GM12878 (cell line): Measurements from ENCODE around the gene SEC16A. TPM values are rescaled to one million over a fixed set of nuclear protein-coding genes. Genes with fewer than 3 reads are reported as not detected.
A peak's percentile ranks its signal among the peaks of the same experiment; 100 is the strongest.

ENCODE experiments used
- ATAC-seq: fragments of 200-7000 bp; cut with Tn5 transposase; 3 replicates; pipeline ENCODE4 v1.9.1; 2020; ENCODE audit warnings: mild to moderate bottlenecking, moderate library complexity
- BruUV-seq: library from RNA; stranded (reverse); fragments of 400-500 nt; replicated peaks from 2 replicates; lab custom pipeline; 2021; lab: Mats Ljungman, UMichigan
- CTCF ChIA-PET: fragments of 300-600 bp; sonication (Branson Sonifier 250); formaldehyde crosslinking; extraction: SDS; loops from one replicate; lab custom pipeline; 2021; ENCODE audit warnings: inconsistent platforms; lab: Yijun Ruan, JAX
- POLR2A ChIA-PET: fragments of 350-600 bp; formaldehyde crosslinking; extraction: SDS; loops from one replicate; lab custom pipeline; 2021; ENCODE audit warnings: inconsistent platforms; lab: Charles Lee
- RAD21 ChIA-PET: fragments of 300-600 bp; sonication (Branson Sonifier 250); formaldehyde crosslinking; loops from one replicate; lab custom pipeline; 2023; ENCODE audit warnings: antibody characterized with exemption; ENCODE audit not compliant: unreplicated experiment; lab: Charles Lee
- SMC1A ChIA-PET: fragments of 300-600 bp; sonication (Branson Sonifier 250); formaldehyde crosslinking; loops from one replicate; lab custom pipeline; 2023; ENCODE audit not compliant: unreplicated experiment, uncharacterized antibody; lab: Charles Lee
- DNase-seq: peaks from one replicate; pipeline ENCODE4 v3.0.0-alpha.2; 2011; ENCODE audit warnings: low read depth, low spot score
- FAIRE-seq: peaks from 3 replicates; lab custom pipeline; 2011; peaks lifted over from hg19 to GRCh38; lab: Jason Lieb, UNC
- H2AFZ ChIP-seq: 2 replicates; pipeline ENCODE4 v1.6.0; 2011; ENCODE audit warnings: low read depth, low read length, control low read depth; ENCODE audit not compliant: control insufficient read depth
- H3K27ac ChIP-seq: 2 replicates; pipeline ENCODE4 v1.5.1; 2011; ENCODE audit warnings: control low read depth; ENCODE audit not compliant: control insufficient read depth, insufficient read depth
- H3K27me3 ChIP-seq, 2 experiments: replicated peaks in 1 of 2; 2 replicates each; pipeline versions ENCODE4 v1.6.0 to v1.6.1; 2011; ENCODE audit warnings: low read length in 1 of 2; ENCODE audit not compliant: control insufficient read depth in 2 of 2, insufficient read depth in 2 of 2
- H3K36me3 ChIP-seq, 2 experiments: 2 replicates each; pipeline ENCODE4 v1.5.1; 2011; ENCODE audit warnings: low read length in 1 of 2; ENCODE audit not compliant: control insufficient read depth in 2 of 2, insufficient read depth in 2 of 2
- H3K4me1 ChIP-seq: 2 replicates; pipeline ENCODE4 v1.6.1; 2011; ENCODE audit warnings: mild to moderate bottlenecking, low read length, moderate library complexity, mixed read lengths; ENCODE audit not compliant: control insufficient read depth, insufficient read depth
- H3K4me2 ChIP-seq: 2 replicates; pipeline ENCODE4 v1.6.0; 2011; ENCODE audit warnings: control low read depth; ENCODE audit not compliant: control insufficient read depth, insufficient read depth
- H3K4me3 ChIP-seq: fragments of 200-600 bp; sonication (generic); 2 replicates; pipeline ENCODE4 v1.5.1; 2016
- H3K79me2 ChIP-seq: 2 replicates; pipeline ENCODE4 v1.6.0; 2011; ENCODE audit warnings: low read length; ENCODE audit not compliant: control insufficient read depth, insufficient read depth
- H3K9ac ChIP-seq: 2 replicates; pipeline ENCODE4 v1.8.0; 2011; ENCODE audit warnings: low read length, control low read depth, mixed read lengths; ENCODE audit not compliant: control insufficient read depth, insufficient read depth
- H3K9me3 ChIP-seq: replicated peaks from 3 replicates; pipeline ENCODE4 v1.5.1; 2011; ENCODE audit warnings: mild to moderate bottlenecking, low read length; ENCODE audit not compliant: control insufficient read depth, insufficient read depth
- H4K20me1 ChIP-seq: 2 replicates; pipeline ENCODE4 v1.6.0; 2011; ENCODE audit not compliant: control insufficient read depth, insufficient read depth
- ASH2L ChIP-seq: fragments of 300-600, 200-600 bp; sonication (generic); IDR thresholded peaks from 2 replicates; pipeline ENCODE4 v1.6.1; 2017; ENCODE audit warnings: low read depth, mild to moderate bottlenecking, borderline replicate concordance
- ATF7 ChIP-seq: fragments of 450-650 bp; IDR thresholded peaks from 2 replicates; pipeline ENCODE4 v1.6.1; 2016; ENCODE audit warnings: low read depth, mild to moderate bottlenecking
- CBX3 ChIP-seq: fragments of 200-600 bp; sonication (generic); IDR thresholded peaks from 2 replicates; pipeline ENCODE4 v1.6.1; 2016; ENCODE audit warnings: low read depth, borderline replicate concordance
- CEBPB ChIP-seq, 2 experiments: fragments of 150-350 bp in 1 of 2; IDR thresholded peaks; 2 replicates each; pipeline ENCODE4 v1.6.1; 2012 to 2014; ENCODE audit warnings: low read depth in 2 of 2, low read length in 2 of 2, borderline replicate concordance in 1 of 2, inconsistent platforms in 1 of 2
- CTCF ChIP-seq, 3 experiments: IDR thresholded peaks in 2 of 3; conservative IDR thresholded peaks in 1 of 3; 2 replicates each; pipeline ENCODE4 v1.5.1; 2011; ENCODE audit warnings: low read depth in 3 of 3, low read length in 3 of 3, mild to moderate bottlenecking in 3 of 3, control low read depth in 2 of 3, moderate library complexity in 2 of 3, inconsistent platforms in 1 of 3, mixed read lengths in 1 of 3; ENCODE audit not compliant: control insufficient read depth in 2 of 3, insufficient read depth in 1 of 3; ENCODE audit errors: extremely low read depth in 1 of 3
- ELK1 ChIP-seq: IDR thresholded peaks from 2 replicates; pipeline ENCODE4 v1.6.1; 2012; ENCODE audit warnings: low read depth, low read length, improper control_type of control experiment
- ETV6 ChIP-seq, 2 experiments: fragments of 450-650 bp in 1 of 2; IDR thresholded peaks in 1 of 2; conservative IDR thresholded peaks in 1 of 2; 2 replicates each; pipeline ENCODE4 v1.6.1; 2014; ENCODE audit warnings: antibody characterized with exemption in 1 of 2, borderline replicate concordance in 1 of 2, low read depth in 1 of 2, mild to moderate bottlenecking in 1 of 2, moderate library complexity in 1 of 2
- FOXM1 ChIP-seq: IDR thresholded peaks from 2 replicates; pipeline ENCODE4 v1.6.1; 2012; ENCODE audit warnings: low read depth, mild to moderate bottlenecking, inconsistent platforms, low read length, moderate library complexity
- IRF3 ChIP-seq: fragments of 450-650 bp; IDR thresholded peaks from 2 replicates; pipeline ENCODE4 v1.6.1; 2014; ENCODE audit warnings: mild to moderate bottlenecking
- KDM1A ChIP-seq: fragments of 200-600 bp; sonication (generic); IDR thresholded peaks from 2 replicates; pipeline ENCODE4 v1.6.1; 2016; ENCODE audit warnings: borderline replicate concordance
- MTA3 ChIP-seq: IDR thresholded peaks from 2 replicates; pipeline ENCODE4 v1.6.1; 2012; ENCODE audit warnings: low read length, inconsistent platforms, borderline replicate concordance
- NFYA ChIP-seq: IDR thresholded peaks from 2 replicates; pipeline ENCODE4 v1.6.1; 2011; ENCODE audit warnings: low read depth, mild to moderate bottlenecking, low read length, improper control_type of control experiment, borderline replicate concordance
- NR2C1 ChIP-seq: fragments of 450-650 bp; IDR thresholded peaks from 2 replicates; pipeline ENCODE4 v1.6.1; 2017; ENCODE audit warnings: antibody characterized with exemption, mild to moderate bottlenecking, moderate library complexity
- RAD51 ChIP-seq: fragments of 450-650 bp; IDR thresholded peaks from 2 replicates; pipeline ENCODE4 v1.6.1; 2016; ENCODE audit warnings: moderate library complexity, mild to moderate bottlenecking, inconsistent platforms
- SP1 ChIP-seq: IDR thresholded peaks from one replicate; pipeline ENCODE4 v1.6.1; 2011; ENCODE audit warnings: low read depth, low read length
- SREBF1 ChIP-seq: IDR thresholded peaks from 2 replicates; pipeline ENCODE4 v1.6.1; 2012; ENCODE audit warnings: mild to moderate bottlenecking, low read length
- STAT1 ChIP-seq: fragments of 450-650 bp; conservative IDR thresholded peaks from 2 replicates; pipeline ENCODE4 v1.6.1; 2014; ENCODE audit warnings: antibody characterized with exemption, mild to moderate bottlenecking
- YY1 ChIP-seq: IDR thresholded peaks from 2 replicates; pipeline ENCODE4 v1.6.1; 2011; ENCODE audit warnings: low read depth, mild to moderate bottlenecking, low read length
- ZNF217 ChIP-seq: fragments of 450-650 bp; IDR thresholded peaks from 2 replicates; pipeline ENCODE4 v1.6.1; 2017; ENCODE audit warnings: antibody characterized with exemption, mild to moderate bottlenecking
- WGBS: methylation state at CpG from one replicate; pipeline ENCODE4 v1.1.6; 2016; ENCODE audit warnings: low lambda C conversion rate; ENCODE audit not compliant: insufficient replicate concordance, insufficient coverage; ENCODE audit errors: missing lambda C conversion rate; 5-methylcytosine and 5-hydroxymethylcytosine counted together
- in situ Hi-C: fragments of 300-500 bp; cut with MboI; formaldehyde crosslinking; loops from 9 replicates; pipeline ENCODE4 v1.14.3; 2018; ENCODE audit warnings: mixed read lengths
- intact Hi-C: fragments of 100-400 bp; cut with micrococcal nuclease; formaldehyde crosslinking; loops from one replicate; pipeline ENCODE4 v1.14.2; 2022; ENCODE audit not compliant: unreplicated experiment
- polyA plus RNA-seq, 11 experiments: library from polyadenylated mRNA; depleted of rRNA in 4 of 11; unstranded in 6 of 11; stranded (reverse) in 5 of 11; fragments of >200 nt; fragmentation: Nextera tagmentation in 4 of 11; fragmentation: Illumina TruSeq in 1 of 11; extraction: Ambion mirVana in 4 of 11; extraction: Trizol in 1 of 11; gene quantifications; 1 replicate in 1 of 11; 2 replicates in 10 of 11; pipeline versions ENCODE4 v1.2.1 to v1.2.3, GENCODE V29; 2011 to 2016; ENCODE audit warnings: inconsistent platforms in 2 of 11, missing spikeins in 2 of 11, low read depth in 1 of 11
- total RNA-seq, 4 experiments: library from RNA; depleted of rRNA in 3 of 4; stranded (reverse); fragments of >200 nt in 3 of 4; fragmentation: Illumina TruSeq in 1 of 4; extraction: Trizol in 1 of 4; gene quantifications; 2 replicates each; pipeline versions ENCODE4 v1.2.1 to v1.2.3, GENCODE V29; 2013 to 2021

Gene SEC16A
- total and polyA plus RNA-seq, 10 of the 15 experiments (the other 5 are each of a cell fraction or from before 2014, with no cell fraction given), result 9.9 to 59.1 (median 21.7) TPM

GRCh38 chr9:136423432-136424146 lies 59.3 kb downstream of the SEC16A start:
- DNase-seq (no peak), FAIRE-seq (no peak), ATAC-seq (no peak)
- intact Hi-C loops, result no loop called here
- in situ Hi-C loops, result no loop called here
- H3K79me2 ChIP-seq, result no peaks in the 10 kb centered on the region
- 98% methylated on average over 43 of the region's 43 CpGs for WGBS
- ChIA-PET RAD21 (no interaction called here), POLR2A (no interaction called here), CTCF (interaction anchor here (0.7 kb wide), 1 partner anchor 226 kb away, joined by 4 read pairs; no protein-coding TSS in a partner anchor)
- H3K27ac ChIP-seq, result no peak overlapping the region
- BruUV-seq, result TSS peak; percentile 58
- no peak overlapping the region for H3K4me2 ChIP-seq
- no peaks in the 10 kb centered on the region for H3K27me3 ChIP-seq
- no peak overlapping the region for H2AFZ ChIP-seq
- no peak overlapping the region for H3K4me3 ChIP-seq
- no peak overlapping the region for H3K9ac ChIP-seq
- H3K36me3 ChIP-seq, result peaks cover 19 to 22% of the 10 kb centered on the region in 2 experiments; a peak in 3 of 4 replicates
- H3K9me3 ChIP-seq, result no peaks in the 10 kb centered on the region
- H3K4me1 ChIP-seq, result no peaks in the 10 kb centered on the region
- TF ChIP-seq RAD51 (no peak), STAT1 (no peak), SREBF1 (no peak), CTCF (IDR thresholded peaks at IDR 0.05 in 2 of 3, conservative IDR thresholded peaks at IDR 0.05 in 1 of 3; ENCODE audit: control insufficient read depth in 2 of 3, extremely low read depth in 1 of 3, insufficient read depth in 1 of 3, low read depth in 3 of 3, low read length in 3 of 3) (no peak), YY1 (no peak), NR2C1 (no peak), ASH2L (no peak), SP1 (no peak), MTA3 (no peak), ATF7 (no peak), CBX3 (no peak), ETV6 (conservative IDR thresholded peaks at IDR 0.05 in 1 of 2, IDR thresholded peaks at IDR 0.05 in 1 of 2; ENCODE audit: borderline replicate concordance in 1 of 2, low read depth in 1 of 2) (no peak), FOXM1 (no peak), NFYA (no peak), CEBPB (IDR thresholded peaks at IDR 0.05; ENCODE audit: borderline replicate concordance in 1 of 2, low read depth in 2 of 2, low read length in 2 of 2) (no peak), IRF3 (no peak), ELK1 (no peak), ZNF217 (no peak), KDM1A (no peak)
- TF ChIP-seq, all 136 proteins: peak for 0
- SMC1A ChIA-PET, result no interaction called here
- H4K20me1 ChIP-seq, result no peaks in the 10 kb centered on the region
